ENCODE measurements around the gene MMP13. TPM values are rescaled to one million over a fixed set of nuclear protein-coding genes. Genes with fewer than 3 reads are reported as not detected.
"Not testable (repeated sequence)": the region's sequence is repeated elsewhere in the genome, so short reads cannot be mapped to it uniquely, and the experiment has no call there.

The MMP13 gene
- polyA plus RNA-seq, 1 donor = 0.07 TPM

- no peak for DNase-seq
- Histone ChIP-seq H3K9me3 (ENCODE audit: control insufficient read depth, low read depth, low read length) (no peaks in the 10 kb centered on the region), H3K27me3 (ENCODE audit: control insufficient read depth, insufficient read depth, low read length) (no peaks in the 10 kb centered on the region), H3K27ac (ENCODE audit: low read length) (no peak overlapping the region), H3K36me3 (ENCODE audit: control insufficient read depth, insufficient read depth, low read length) (no peaks in the 10 kb centered on the region), H3K4me1 (ENCODE audit: control insufficient read depth, insufficient read depth, low read length) (peaks cover 3% of the 10 kb centered on the region), H3K4me3 (ENCODE audit: low read length) (no peak overlapping the region)
- 100% methylated on average over 1 of the region's 13 CpGs for WGBS (ENCODE audit: insufficient coverage, low lambda C conversion rate)
These were observed 43.6 kb downstream of the MMP13 start for GRCh38 chr11:102911758-102912481.

- H3K36me3 ChIP-seq (ENCODE audit: control insufficient read depth, insufficient read depth, low read length); DNase-seq; H3K9me3 ChIP-seq (ENCODE audit: control insufficient read depth, low read depth, low read length); H3K4me3 ChIP-seq (ENCODE audit: low read length); H3K27me3 ChIP-seq (ENCODE audit: control insufficient read depth, insufficient read depth, low read length); H3K4me1 ChIP-seq (ENCODE audit: control insufficient read depth, insufficient read depth, low read length); H3K27ac ChIP-seq (ENCODE audit: low read length): not testable (repeated sequence)
- no CpG with 5 or more reads among the region's 5 CpGs for WGBS (ENCODE audit: insufficient coverage, low lambda C conversion rate)
These were observed 49.7 kb downstream of the MMP13 start for GRCh38 chr11:102905848-102906247.

- H3K4me1 ChIP-seq (ENCODE audit: control insufficient read depth, insufficient read depth, low read length); H3K27me3 ChIP-seq (ENCODE audit: control insufficient read depth, insufficient read depth, low read length); H3K36me3 ChIP-seq (ENCODE audit: control insufficient read depth, insufficient read depth, low read length); H3K9me3 ChIP-seq (ENCODE audit: control insufficient read depth, low read depth, low read length); H3K27ac ChIP-seq (ENCODE audit: low read length); DNase-seq; H3K4me3 ChIP-seq (ENCODE audit: low read length): not testable (repeated sequence)
- no CpG with 5 or more reads among the region's 5 CpGs for WGBS (ENCODE audit: insufficient coverage, low lambda C conversion rate)
These were observed 51.6 kb downstream of the MMP13 start for GRCh38 chr11:102903895-102904294.

- Histone ChIP-seq H3K4me3 (ENCODE audit: low read length) (no peak overlapping the region), H3K36me3 (ENCODE audit: control insufficient read depth, insufficient read depth, low read length) (no peaks in the 10 kb centered on the region), H3K9me3 (ENCODE audit: control insufficient read depth, low read depth, low read length) (no peaks in the 10 kb centered on the region), H3K4me1 (ENCODE audit: control insufficient read depth, insufficient read depth, low read length) (no peaks in the 10 kb centered on the region), H3K27ac (ENCODE audit: low read length) (no peak overlapping the region), H3K27me3 (ENCODE audit: control insufficient read depth, insufficient read depth, low read length) (no peaks in the 10 kb centered on the region)
- DNase-seq = no peak
- WGBS (ENCODE audit: insufficient coverage, low lambda C conversion rate) = no CpG with 5 or more reads among the region's 2 CpGs
These were observed 55.2 kb downstream of the MMP13 start for GRCh38 chr11:102900346-102900745.

Other genes starting within 250 kb of the MMP13 start
- gene MMP27, start 250.0 kb downstream of the MMP13 start, polyA plus RNA-seq = 0.24 TPM
- gene MMP8, start 230.8 kb downstream of the MMP13 start, polyA plus RNA-seq = 0.09 TPM
- gene MMP10, start 175.1 kb downstream of the MMP13 start, polyA plus RNA-seq = 0.36 TPM
- 5.5 TPM for gene MMP1, start 157.6 kb downstream of the MMP13 start, polyA plus RNA-seq
- 0.19 TPM for gene MMP3, start 112.1 kb downstream of the MMP13 start, polyA plus RNA-seq
- gene MMP12, start 80.8 kb downstream of the MMP13 start, polyA plus RNA-seq = 0.66 TPM
- 27.3 TPM for gene DCUN1D5, start 136.4 kb upstream of the MMP13 start, polyA plus RNA-seq
- gene DYNC2H1, start 153.7 kb upstream of the MMP13 start, polyA plus RNA-seq = 10.2 TPM

All from large intestine (tissue), 3 donors.